Measurements from ENCODE around the gene STMN3. TPM values are rescaled to one million over a fixed set of nuclear protein-coding genes. Genes with fewer than 3 reads are reported as not detected.
"Not testable (repeated sequence)": the region's sequence is repeated elsewhere in the genome, so short reads cannot be mapped to it uniquely, and the experiment has no call there.

STMN3 gene
- total RNA-seq, 2 donors from 2014 or later = 21.2 to 24.5 TPM

DNA sequence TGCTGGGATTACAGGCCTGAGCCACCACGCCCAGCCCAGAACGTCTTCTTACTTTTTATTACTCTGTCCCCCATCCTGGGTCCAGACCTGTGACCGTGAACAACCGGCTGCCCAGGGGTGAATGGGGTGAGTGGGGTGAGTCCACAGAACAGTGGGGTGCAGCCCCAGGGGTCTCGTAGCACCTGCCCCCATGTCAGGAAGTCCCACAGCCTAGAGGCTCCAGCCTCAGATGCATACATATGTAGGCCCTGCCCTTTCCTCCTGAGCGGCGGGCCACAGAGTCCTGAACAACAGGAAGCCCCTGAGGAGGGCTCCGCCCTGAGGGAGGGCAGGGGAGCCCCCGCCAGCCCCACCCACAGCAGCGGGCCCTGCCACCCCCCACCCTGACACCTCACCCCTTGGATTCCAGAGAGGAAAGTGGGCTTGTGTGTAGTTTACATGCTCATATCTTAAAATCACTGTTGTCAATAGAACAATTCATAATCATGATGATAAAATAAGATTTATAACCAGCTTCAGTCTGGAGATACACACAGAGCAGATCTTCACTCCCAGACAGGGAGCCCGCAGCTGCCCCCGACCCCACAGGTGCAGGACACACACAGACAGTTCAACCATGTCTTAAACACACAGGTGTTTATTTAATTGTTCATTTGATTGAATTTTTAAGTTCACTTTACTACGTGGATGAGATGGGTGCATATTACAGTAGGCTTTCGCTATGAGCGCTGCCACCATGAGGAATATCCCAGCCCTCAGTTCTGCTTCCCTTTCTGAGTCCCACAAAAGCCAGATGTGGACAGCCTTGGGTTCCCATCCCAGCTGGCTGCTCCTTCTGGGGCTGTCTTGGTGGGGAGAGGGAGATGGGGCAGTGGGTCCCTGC is 13.9 kb downstream of the STMN3 start:
- Histone ChIP-seq H3K27me3 (replicated peaks; ENCODE audit: insufficient read depth) (no peaks in the 10 kb centered on the region), H3K4me1 (replicated peaks) (no peaks in the 10 kb centered on the region), H3K27ac (no peak overlapping the region), H3K9me3 (no peaks in the 10 kb centered on the region), H3K36me3 (no peaks in the 10 kb centered on the region), H3K4me3 (no peak overlapping the region)
- DNase-seq (ENCODE audit: low spot score) = no peak
- intact Hi-C loops (cut with DNase I) = no loop called here
- WGBS = 71% methylated on average over 15 of the region's 15 CpGs
- TF ChIP-seq, protein P1, sequence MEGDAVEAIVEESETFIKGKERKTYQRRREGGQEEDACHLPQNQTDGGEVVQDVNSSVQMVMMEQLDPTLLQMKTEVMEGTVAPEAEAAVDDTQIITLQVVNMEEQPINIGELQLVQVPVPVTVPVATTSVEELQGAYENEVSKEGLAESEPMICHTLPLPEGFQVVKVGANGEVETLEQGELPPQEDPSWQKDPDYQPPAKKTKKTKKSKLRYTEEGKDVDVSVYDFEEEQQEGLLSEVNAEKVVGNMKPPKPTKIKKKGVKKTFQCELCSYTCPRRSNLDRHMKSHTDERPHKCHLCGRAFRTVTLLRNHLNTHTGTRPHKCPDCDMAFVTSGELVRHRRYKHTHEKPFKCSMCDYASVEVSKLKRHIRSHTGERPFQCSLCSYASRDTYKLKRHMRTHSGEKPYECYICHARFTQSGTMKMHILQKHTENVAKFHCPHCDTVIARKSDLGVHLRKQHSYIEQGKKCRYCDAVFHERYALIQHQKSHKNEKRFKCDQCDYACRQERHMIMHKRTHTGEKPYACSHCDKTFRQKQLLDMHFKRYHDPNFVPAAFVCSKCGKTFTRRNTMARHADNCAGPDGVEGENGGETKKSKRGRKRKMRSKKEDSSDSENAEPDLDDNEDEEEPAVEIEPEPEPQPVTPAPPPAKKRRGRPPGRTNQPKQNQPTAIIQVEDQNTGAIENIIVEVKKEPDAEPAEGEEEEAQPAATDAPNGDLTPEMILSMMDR (IDR thresholded peaks at IDR 0.05) = no peak
- no peak for TF ChIP-seq POLR2A (IDR thresholded peaks at IDR 0.05)
- TF ChIP-seq POLR2AphosphoS5 (IDR thresholded peaks at IDR 0.05) = no peak

DNA sequence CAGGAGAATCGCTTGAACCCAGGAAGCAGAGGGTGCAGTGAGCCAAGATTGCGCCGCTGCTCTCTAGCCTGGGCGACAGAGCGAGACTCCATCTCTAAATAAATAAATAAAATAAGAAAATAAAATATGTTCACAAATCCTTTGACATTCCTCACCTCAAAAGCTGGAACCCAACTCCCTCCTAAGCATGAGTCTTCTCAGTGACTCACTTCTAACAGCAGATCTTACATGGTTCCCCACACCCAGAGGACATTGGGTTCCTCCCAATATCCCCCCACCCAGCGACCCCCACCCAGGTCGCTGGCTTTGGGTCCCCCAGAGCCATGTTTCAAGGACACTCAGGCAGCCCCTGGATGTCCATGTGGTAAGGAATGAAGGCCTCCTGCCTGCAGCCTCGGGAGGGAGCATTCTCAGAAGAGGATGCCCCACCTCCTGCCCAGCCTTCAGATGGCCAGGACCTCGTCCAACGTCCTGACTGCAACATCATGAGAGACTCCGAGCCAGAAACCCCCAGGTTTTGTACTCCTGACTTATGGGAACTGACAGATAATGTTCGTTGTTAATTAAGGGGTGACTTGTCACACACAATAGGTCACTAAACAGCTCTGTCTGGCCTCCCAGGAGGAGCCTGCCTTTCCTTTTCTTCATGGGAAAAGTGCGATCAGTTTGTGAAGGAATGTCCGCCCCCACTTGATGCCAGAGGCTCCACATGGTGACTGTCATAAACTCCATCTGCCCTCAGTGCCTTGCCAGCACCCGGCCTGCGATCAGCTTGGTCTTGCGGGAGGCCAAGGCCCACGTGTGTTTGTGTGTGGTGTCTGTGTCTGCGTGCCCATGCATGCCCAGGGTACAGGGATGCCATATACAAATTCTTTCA is 16.2 kb downstream of the STMN3 start:
- H3K27me3 ChIP-seq (replicated peaks; ENCODE audit: insufficient read depth) = no peaks in the 10 kb centered on the region
- no peak overlapping the region for H3K4me3 ChIP-seq
- no peaks in the 10 kb centered on the region for H3K4me1 ChIP-seq (replicated peaks)
- intact Hi-C loops (cut with DNase I) = no loop called here
- 72% methylated on average over 16 of the region's 19 CpGs for WGBS
- TF ChIP-seq, protein P1 (IDR thresholded peaks at IDR 0.05) = no peak
- no peak for TF ChIP-seq POLR2A (IDR thresholded peaks at IDR 0.05)
- TF ChIP-seq POLR2AphosphoS5 (IDR thresholded peaks at IDR 0.05) = no peak
- no peaks in the 10 kb centered on the region for H3K9me3 ChIP-seq
- no peak overlapping the region for H3K27ac ChIP-seq
- DNase-seq (ENCODE audit: low spot score) = no peak
- H3K36me3 ChIP-seq = no peaks in the 10 kb centered on the region

DNA sequence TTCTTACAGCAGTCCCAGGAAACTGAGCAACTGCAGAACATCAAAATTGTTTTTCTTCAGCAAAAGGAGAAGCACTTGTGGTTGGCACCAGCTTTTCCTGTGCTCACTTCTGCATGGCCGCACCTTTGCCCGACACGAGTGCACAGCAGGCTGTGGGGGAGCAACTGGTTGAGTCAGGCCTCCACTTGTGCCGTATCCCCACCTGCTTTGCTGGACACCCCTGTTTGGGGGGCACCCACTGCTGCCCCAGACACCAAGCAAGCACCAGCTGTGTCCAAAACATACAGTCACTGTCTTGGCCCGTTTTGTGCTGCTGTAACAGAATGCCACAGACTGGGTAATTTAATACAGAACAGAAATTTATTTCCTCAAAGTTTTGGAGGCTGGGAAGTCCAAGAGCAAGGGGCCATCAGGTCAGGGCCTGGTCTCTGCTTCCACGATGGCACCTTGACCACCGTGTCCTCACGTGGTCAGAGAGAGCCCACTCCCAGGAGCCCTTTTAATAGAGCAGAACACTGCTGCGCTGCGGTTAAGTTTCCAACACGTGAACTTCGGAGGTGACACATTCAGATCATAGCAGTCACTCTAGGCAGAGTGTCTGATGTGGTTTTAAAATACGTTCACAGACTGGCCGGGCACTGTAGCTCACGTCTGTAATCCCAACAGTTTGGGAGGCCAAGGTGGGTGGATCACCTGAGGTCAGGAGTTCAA is 17.6 kb downstream of the STMN3 start:
- Histone ChIP-seq H3K27ac (no peak overlapping the region), H3K27me3 (replicated peaks; ENCODE audit: insufficient read depth) (no peaks in the 10 kb centered on the region), H3K4me3 (no peak overlapping the region), H3K36me3 (no peaks in the 10 kb centered on the region), H3K9me3 (no peaks in the 10 kb centered on the region), H3K4me1 (replicated peaks) (no peaks in the 10 kb centered on the region)
- intact Hi-C loops (cut with DNase I) = no loop called here
- TF ChIP-seq POLR2AphosphoS5 (IDR thresholded peaks at IDR 0.05) = no peak
- TF ChIP-seq POLR2A (IDR thresholded peaks at IDR 0.05) = no peak
- TF ChIP-seq, protein P1 (IDR thresholded peaks at IDR 0.05) = no peak
- WGBS = 84% methylated on average over 15 of the region's 15 CpGs
- DNase-seq (ENCODE audit: low spot score) = no peak

DNA sequence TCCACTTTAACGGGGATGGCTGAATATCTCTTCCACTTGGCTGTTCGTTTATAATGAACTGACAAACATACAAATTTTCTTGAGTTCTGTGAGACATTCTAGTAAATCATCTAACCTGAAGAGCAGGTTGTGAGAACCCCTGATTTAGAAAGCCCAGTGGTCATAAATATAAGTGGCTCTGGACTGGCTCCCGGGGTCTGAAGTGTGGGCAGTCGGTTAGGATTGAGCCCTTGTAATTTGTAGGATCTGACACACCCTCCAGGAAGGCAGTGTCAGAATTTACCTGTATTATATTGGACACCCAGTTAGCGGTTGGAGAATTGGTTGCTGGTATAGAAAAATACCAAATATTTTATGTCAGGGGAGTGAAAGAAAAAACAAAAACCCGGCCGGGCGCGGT is 19.5 kb downstream of the STMN3 start:
- TF ChIP-seq, protein P1 (IDR thresholded peaks at IDR 0.05) = no peak
- TF ChIP-seq POLR2AphosphoS5 (IDR thresholded peaks at IDR 0.05) = no peak
- no peak for TF ChIP-seq POLR2A (IDR thresholded peaks at IDR 0.05)
- Histone ChIP-seq H3K4me3 (no peak overlapping the region), H3K9me3 (no peaks in the 10 kb centered on the region), H3K4me1 (replicated peaks) (no peaks in the 10 kb centered on the region), H3K27ac (no peak overlapping the region), H3K36me3 (no peaks in the 10 kb centered on the region), H3K27me3 (replicated peaks; ENCODE audit: insufficient read depth) (no peaks in the 10 kb centered on the region)
- 69% methylated on average over 9 of the region's 9 CpGs for WGBS
- intact Hi-C loops (cut with DNase I) = no loop called here
- no peak for DNase-seq (ENCODE audit: low spot score)

DNA sequence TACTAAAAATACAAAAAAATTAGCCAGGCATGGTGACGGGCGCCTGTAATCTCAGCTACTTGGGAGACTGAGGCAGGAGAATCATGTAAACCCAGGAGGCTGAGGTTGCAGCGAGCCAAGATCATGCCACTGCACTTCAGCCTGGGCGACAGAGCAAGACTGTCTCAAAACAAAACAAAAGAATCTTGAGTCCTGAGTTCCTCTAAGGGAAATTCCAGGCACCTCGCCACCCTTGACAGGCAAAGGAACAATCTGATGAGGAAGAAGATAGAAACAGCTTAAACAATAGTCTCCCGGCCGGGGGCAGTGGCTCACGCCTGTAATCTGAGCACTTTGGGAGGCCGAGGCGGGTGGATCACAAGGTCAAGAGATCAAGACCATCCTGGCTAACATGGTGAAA is 21.8 kb downstream of the STMN3 start:
- H3K9me3 ChIP-seq; H3K4me3 ChIP-seq; H3K27ac ChIP-seq; intact Hi-C loops (cut with DNase I); H3K4me1 ChIP-seq (replicated peaks); H3K27me3 ChIP-seq (replicated peaks; ENCODE audit: insufficient read depth); DNase-seq (ENCODE audit: low spot score); H3K36me3 ChIP-seq: not testable (repeated sequence)
- WGBS = 32% methylated on average over 10 of the region's 10 CpGs

DNA sequence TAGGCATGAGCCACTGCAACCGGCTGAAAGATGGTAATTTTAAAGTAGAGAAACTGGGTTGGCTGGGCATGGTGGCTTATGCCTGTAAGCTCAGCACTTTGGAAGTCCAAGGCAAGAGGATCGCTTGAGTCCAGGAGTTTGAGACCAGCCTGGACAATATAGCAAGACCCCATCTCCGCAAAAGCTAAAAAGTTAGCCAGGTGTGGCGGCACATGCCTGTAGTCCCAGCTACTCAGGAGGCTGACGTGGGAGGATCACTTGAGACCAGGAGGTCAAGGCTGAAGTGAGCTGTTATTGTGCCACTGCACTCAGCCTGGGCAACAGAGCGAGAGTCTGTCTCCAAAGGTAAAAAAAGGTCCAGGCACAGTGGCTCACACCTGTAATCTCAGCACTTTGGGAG is 22.3 kb downstream of the STMN3 start:
- H3K36me3 ChIP-seq; H3K9me3 ChIP-seq; H3K4me3 ChIP-seq; DNase-seq (ENCODE audit: low spot score); H3K27me3 ChIP-seq (replicated peaks; ENCODE audit: insufficient read depth); intact Hi-C loops (cut with DNase I); H3K4me1 ChIP-seq (replicated peaks); H3K27ac ChIP-seq: not testable (repeated sequence)
- 98% methylated on average over 6 of the region's 6 CpGs for WGBS
